GM18951 (cell line): ENCODE results near the gene ZNF609.
"Not testable (repeated sequence)": the region's sequence is repeated elsewhere in the genome, so short reads cannot be mapped to it uniquely, and the experiment has no call there.

Experiments used
- POLR2A ChIP-seq: IDR thresholded peaks from 4 replicates; pipeline ENCODE4 v1.6.1; 2011; ENCODE audit warnings: mild to moderate bottlenecking; ENCODE audit not compliant: insufficient read length, insufficient read depth; ENCODE audit errors: extremely low read depth
- in situ Hi-C: fragments of 300-500 bp; cut with MboI; formaldehyde crosslinking; loops from one replicate; pipeline ENCODE4 v1.12.0; 2022; ENCODE audit warnings: low sequenced_read_pairs, mixed read lengths, inconsistent platforms; ENCODE audit not compliant: unreplicated experiment

The ZNF609 gene

DNA sequence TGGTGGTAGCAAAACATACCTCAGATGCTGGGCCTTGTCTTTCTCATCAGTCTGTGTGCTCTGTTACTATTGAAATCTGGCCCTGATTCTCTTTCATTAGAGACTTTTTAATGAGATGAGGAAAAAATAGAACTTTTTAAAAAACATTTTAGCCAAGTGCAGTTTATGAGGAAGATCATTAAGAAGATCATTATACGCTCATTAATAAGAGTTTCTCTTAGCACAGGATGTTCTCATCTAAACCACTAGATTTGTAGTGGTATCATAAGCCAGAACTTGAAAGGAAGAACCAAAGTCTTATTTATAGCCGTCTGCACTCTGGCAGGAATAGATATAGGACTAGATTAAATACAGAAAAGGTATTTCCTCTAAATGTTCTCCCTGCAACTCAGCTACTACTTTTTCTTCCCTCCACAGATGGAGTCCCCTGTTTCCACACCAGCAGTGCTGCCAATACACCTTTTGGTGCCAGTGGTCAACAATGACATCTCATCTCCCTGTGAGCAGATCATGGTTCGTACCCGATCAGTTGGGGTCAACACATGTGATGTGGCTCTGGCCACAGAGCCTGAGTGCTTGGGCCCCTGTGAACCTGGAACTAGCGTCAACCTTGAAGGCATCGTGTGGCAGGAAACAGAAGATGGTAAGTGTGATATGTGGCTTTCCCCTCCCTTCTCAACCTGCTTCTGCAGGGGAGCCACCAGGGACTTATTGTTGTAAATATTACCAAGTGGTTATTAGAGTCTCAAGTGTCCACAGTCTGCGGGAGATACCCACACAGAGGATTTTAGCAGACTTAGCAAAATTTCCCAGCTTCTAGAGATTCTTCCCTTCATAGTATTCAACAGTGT is 162.3 kb downstream of the ZNF609 start:
- in situ Hi-C loops = no loop called here
- peak; percentile 20 for TF ChIP-seq POLR2A

DNA sequence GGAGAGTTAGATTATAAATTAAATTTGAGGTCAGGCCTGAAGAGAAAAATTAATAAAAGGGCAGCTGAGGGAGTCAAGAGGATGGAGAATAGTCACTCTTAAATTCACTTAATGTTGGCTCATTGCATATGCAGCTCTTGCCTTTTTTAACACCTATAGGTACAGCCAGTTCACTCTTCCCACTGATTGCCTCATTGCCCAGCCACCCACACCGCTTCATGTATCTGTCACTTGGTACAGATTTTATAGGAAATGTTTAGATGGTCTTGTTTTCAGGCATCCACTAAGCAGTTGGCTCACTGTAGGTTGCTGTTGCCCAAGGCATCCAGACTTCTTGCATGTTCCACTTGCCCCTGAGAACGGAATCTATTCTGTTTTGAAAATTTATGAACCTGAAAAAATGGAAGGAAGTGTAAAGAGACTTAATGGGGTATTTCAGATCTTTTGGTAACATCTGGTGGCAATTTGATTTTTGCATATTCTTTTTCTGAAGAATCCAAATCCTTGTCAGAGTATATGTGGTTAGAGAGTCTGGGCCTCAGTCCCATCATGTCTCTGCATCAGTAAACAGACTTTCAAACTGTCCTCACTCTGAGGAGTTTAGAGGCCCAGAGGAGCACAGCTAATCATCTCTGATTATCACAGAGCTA is 163.1 kb downstream of the ZNF609 start:
- in situ Hi-C loops = no loop called here

DNA sequence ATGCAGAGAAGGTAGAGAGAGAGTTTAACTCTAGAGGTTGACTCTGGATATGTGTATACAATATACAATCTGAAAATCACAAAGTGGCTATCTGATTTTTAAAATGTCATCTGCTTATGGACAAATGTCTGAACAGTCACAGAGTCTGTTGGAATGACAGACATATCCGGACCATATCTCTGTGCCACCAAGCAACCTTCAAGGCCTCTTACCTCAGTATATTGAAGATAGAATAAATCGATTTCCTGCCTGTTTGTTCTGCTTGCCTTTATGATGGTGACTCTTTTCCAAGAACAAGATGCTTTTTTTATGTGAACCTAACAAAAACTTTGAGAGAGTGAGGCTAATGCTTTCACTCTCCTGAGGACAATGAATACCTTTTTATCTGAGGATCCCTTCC is 163.9 kb downstream of the ZNF609 start:
- in situ Hi-C loops = no loop called here
- TF ChIP-seq POLR2A = no peak

More for the DNA sequence above, 163.1 kb downstream of the ZNF609 start:
- TF ChIP-seq POLR2A = no peak

DNA sequence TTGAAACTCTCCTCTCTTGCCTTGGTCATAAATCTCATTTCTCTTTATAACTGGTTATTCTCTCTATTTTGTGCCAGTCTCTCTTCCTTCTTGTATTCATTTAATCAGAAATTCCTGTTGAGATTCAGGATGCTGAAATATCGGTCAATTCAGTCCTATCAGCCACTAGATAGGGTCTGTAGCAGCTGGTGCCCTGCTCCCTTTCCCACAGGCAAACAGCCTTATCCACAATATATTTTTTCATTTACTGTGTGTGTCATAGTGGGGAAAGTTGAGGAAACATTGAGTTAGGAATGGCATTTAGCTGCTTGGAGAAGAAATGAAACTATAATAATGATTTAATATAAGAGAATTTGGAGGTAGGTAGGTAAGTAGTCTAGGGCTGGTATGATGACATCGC is 168.7 kb downstream of the ZNF609 start:
- TF ChIP-seq POLR2A = no peak
- in situ Hi-C loops = no loop called here

DNA sequence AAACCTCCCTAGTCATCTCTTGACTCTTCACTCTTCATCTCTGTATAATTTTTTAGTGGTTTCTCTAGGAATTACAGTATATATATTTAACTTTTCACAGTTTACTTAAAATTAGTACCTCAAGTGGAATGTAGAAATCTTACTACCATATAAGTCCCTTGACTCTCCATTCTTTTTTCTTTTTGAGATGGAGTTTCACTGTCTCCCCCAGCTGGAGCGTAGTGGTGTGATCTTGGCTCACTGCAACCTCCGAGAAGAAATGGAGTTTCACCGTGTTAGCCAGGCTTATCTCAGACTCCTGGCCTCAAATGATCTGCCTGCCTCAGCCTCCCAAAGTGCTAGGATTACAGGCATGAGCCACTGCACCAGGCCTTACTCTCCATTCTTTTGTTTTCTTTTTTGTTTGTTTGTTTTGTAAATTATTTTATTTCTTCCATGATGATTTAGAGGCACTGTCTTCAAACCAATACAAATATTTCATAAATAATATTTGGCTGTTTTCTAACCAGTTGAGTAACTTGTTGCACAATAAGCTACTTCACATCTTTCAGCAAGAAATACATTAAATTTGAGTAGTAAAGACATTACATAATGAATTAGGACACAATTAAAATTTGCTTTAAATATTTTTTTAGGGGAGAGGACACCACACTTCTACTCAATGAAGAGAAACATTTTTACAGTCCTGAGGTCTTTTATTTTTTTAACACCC is 170.2 kb downstream of the ZNF609 start:
- TF ChIP-seq POLR2A = no peak
- in situ Hi-C loops = no loop called here

DNA sequence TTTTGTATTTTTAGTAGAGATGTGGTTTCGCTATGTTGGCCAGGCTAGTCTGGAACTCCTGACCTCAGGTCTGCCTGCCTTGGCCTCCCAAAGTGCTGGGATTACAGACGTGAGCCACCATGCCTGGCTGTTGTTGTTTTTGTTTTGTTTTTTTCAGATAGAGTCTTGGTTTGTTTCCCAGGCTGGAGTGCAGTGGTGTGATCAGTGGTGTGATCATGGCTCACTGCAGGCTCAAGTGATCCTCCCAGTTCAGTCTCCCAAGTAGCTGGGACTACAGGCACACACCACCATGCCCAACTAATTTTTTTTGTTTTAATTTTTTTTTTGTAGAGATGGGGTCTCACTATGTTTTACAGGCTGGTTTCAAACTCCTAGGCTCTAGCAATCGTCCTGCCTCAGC is 172.3 kb downstream of the ZNF609 start:
- in situ Hi-C loops = not testable (repeated sequence)

DNA sequence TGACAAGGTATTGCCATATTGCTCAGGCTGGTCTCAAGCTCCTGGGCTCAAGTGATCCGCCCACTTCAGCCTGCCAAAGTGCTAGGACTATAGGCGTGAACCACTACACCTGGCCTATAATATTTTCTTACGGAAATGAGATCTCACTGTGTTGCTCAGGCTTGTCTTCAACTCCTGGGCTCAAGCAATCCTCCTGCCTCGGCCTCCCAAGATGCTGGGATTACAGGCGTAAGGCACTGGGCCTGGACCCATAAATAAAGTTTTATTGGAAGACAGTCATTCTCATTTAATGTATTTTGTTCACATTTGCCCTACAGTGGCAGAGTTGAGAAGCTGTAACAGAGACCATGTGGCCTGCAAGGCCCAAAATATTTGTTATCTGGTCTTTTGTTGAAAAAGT is 173.0 kb downstream of the ZNF609 start:
- in situ Hi-C loops = no loop called here
- TF ChIP-seq POLR2A = no peak

DNA sequence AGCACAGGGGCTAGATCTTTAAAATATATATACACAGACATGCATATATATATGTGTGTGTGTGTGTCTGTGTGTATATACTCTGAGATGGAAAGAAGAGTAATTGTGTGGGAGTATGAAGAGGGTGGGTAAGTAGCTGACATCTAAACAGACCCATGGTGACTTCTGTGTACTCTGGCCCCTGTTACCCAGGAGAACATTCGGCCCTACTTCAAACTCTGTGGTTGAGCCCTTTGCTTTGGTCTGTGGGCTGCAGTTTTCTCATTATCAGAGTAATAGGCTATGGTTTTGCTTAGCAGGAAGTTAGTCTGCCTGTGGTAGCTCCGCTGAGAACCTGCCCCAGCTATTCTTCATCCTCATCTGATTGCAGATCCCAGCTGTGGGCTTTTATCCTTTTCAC is 173.6 kb downstream of the ZNF609 start:
- TF ChIP-seq POLR2A = no peak
- in situ Hi-C loops = no loop called here

DNA sequence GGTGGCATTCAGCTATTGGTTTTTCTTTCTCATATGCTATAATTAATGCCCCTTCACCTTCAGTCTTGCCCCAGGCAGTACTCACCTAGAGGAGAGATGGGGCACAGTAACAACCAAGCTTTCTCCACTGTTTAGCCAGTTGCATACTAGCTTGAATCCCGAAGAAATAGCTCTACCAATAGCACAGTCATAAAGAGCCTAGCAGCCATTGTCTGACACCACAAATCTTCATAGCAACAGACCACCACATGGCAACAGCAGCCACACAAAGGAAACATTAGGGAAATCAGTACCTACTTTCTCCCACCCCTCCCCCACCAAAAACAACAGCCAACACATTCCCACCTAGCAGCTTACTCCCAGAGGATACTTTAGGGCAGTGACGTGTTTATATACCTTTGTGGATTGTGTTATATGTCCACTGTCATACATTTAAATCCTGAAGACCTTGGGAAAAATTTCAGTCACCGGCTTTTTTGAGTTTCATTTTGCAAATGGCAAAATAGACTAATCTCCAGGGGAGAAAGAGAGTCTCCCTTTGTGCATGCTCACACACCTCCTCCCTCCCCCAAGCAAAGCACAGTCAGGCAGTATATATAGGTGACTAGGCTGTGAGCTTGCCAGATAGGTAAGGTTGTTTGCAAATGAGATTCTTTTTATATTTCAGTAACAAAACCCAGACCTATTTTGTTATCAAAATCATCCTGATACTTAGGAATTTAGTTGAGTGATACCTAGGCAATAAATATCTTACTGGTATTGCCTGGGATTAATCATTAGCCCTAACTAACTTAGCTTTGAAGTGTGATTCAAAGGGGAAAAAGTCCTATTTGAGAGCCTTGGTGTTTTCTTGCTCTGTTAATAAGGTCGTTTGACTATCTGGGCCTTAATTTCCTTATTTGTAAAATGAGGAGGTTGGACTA is 174.5 kb downstream of the ZNF609 start:
- no peak for TF ChIP-seq POLR2A
- in situ Hi-C loops = no loop called here

DNA sequence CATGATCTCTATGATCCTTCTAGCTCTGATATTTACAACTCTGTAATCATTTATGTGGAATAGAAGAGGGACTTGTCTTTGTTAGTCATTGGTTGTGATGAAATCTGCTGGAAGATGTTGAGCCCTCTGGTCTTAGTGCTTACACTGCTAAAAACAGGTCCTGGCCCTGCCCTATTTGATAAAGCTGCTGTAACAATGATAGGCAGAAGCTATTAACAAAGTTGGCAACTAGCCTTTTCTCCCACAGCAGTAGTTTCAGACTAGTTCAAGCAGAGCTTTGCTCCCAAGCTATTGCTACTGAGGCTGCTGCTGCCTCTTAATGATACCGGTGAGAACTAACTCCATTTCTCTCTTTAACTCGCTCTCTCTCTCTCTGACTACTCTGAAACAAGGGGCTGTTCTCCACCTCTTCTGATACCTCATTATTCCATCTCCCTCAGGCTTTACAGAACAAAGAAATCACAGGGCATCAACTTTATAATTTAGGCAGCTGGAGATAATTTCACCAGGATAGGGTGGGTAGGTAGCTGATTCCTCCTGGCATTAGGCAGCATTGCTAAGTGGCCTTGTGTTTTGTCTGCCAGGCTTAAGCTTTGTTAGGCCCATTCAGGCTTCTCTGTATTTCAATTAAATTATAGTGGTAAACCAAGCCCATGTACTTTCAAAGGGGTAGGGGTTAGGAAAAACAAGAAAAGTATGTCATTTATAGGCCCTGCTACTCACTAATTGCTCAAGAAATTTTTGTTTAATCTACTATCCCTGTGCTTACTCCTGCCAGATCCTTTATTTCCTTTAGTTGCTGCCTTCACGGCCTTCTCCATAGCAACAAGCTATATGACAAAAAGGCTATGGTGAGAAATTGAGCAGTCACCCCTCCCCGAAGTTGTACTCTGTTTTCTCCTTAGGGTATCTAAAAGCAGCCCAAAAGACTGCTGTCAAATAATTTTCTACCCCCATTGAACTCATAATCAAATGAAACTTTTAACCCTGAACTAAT is 175.4 kb downstream of the ZNF609 start:
- in situ Hi-C loops = no loop called here

DNA sequence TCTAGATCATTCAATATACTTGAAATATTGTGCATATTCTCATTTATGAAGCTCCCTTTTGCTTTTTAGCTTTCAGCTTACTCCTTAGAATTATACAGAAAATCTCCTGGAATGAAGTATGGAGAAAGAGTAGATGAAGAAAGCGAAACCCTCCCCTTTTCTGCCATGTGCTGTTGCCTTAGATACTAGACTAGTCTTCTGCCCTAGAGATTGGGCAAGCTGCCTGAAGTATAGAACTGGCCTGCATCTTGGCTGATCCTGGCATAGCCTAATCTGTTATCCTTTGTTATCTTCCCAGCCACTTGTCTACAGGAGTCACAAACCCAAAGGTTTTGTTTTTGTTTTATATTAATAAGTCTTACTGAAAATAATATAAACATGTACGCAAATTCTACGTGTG is 176.2 kb downstream of the ZNF609 start:
- no peak for TF ChIP-seq POLR2A
- in situ Hi-C loops = no loop called here

More for the DNA sequence above, 175.4 kb downstream of the ZNF609 start:
- TF ChIP-seq POLR2A = no peak

DNA sequence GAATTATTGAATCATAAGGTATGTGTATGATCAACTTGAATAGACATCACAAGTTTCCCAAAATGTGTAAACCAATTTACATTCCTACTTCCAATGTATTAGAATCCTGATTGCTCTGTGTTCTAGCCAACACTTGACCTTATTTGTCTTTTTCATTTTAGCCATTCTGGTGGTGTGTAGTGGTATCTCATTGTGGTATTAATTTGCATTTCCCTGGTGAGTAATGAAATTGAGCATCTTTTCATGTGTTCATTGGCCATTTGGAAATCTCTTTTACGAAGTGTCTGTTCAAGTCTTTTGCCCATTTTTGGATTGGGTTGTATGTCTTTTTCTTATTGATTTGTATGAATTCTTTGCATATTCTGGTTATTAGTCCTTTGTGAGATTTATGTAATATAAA is 177.0 kb downstream of the ZNF609 start:
- in situ Hi-C loops = no loop called here
- TF ChIP-seq POLR2A = no peak

DNA sequence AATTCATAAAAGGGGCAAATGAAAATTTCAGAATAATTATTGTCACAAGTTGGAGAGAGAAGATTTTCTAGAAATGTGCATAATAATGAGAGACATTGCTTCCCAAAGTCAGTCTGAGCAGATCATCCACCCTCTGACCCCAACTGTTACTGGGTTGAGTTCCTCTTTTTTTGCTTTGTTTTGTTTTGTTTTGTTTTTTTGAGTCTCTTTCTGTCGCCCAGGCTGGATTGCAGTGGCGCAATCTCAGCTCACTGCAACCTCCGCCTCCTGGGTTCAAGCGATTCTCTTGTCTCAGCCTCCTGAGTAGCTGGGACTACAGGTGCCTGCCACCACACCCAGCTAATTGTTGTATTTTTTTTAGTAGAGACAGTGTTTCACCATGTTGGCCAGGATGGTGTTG is 179.4 kb downstream of the ZNF609 start:
- in situ Hi-C loops = not testable (repeated sequence)
